Gastroesophageal sphincter (tissue), 4 donors: ENCODE results near the gene FAM89A. TPM values are rescaled to one million over a fixed set of nuclear protein-coding genes. Genes with fewer than 3 reads are reported as not detected.

Experiments used
- ATAC-seq: fragments of 150-250 bp; one replicate; pipeline ENCODE4 v1.9.1; 2016; ENCODE audit warnings: mild to moderate bottlenecking, moderate library complexity
- H3K27ac ChIP-seq, 4 donors: fragments of 200-600 bp; sonication (generic) in 3 of 4; 1 replicate in 3 of 4; 2 replicates in 1 of 4; pipeline ENCODE4 v1.5.1; 2016 to 2019
- H3K27me3 ChIP-seq: fragments of 200-600 bp; sonication (generic); one replicate; pipeline ENCODE4 v1.5.1; 2019
- H3K36me3 ChIP-seq, 2 donors: fragments of 200-600 bp; sonication (generic); one replicate each; pipeline ENCODE4 v1.5.1; 2019; ENCODE audit warnings: control low read depth in 1 of 2
- H3K4me1 ChIP-seq, 3 donors: fragments of 200-600 bp; sonication (generic); 1 replicate in 2 of 3; 2 replicates in 1 of 3; pipeline ENCODE4 v1.5.1; 2016 to 2019; ENCODE audit warnings: control low read depth in 2 of 3
- H3K4me3 ChIP-seq, 2 donors: fragments of 200-600 bp; sonication (generic); one replicate each; pipeline ENCODE4 v1.5.1; 2019; ENCODE audit warnings: mild to moderate bottlenecking in 1 of 2, moderate library complexity in 1 of 2
- H3K9me3 ChIP-seq, 3 donors: fragments of 200-600 bp; sonication (generic); one replicate each; pipeline ENCODE4 v1.5.1; 2017 to 2019; ENCODE audit warnings: control low read depth in 2 of 3
- CTCF ChIP-seq, 4 experiments: fragments of 200-600 bp in 2 of 4; fragments of 450-650 bp in 2 of 4; sonication (generic) in 1 of 4; IDR thresholded peaks; one replicate each; pipeline ENCODE4 v1.5.1; 2017 to 2019; ENCODE audit warnings: antibody characterized with exemption in 4 of 4, mild to moderate bottlenecking in 2 of 4, moderate library complexity in 2 of 4
- EP300 ChIP-seq: sonication (generic); formaldehyde crosslinking; IDR thresholded peaks from one replicate; pipeline ENCODE4 v1.6.1; 2017; ENCODE audit warnings: antibody characterized with exemption, mild to moderate bottlenecking
- POLR2A ChIP-seq, 2 donors: fragments of 450-650 bp; IDR thresholded peaks; one replicate each; pipeline ENCODE4 v1.6.1; 2017; ENCODE audit warnings: antibody characterized with exemption in 2 of 2, mild to moderate bottlenecking in 2 of 2, moderate library complexity in 1 of 2
- POLR2AphosphoS5 ChIP-seq: sonication (generic); formaldehyde crosslinking; IDR thresholded peaks from one replicate; pipeline ENCODE4 v1.6.1; 2017; ENCODE audit warnings: antibody characterized with exemption
- WGBS, 2 donors: methylation state at CpG; one replicate each; pipeline ENCODE4 v1.1.5; 2018; ENCODE audit warnings: low coverage in 1 of 2; 5-methylcytosine and 5-hydroxymethylcytosine counted together
- total RNA-seq, 4 donors: library from RNA; depleted of rRNA; stranded (reverse); fragments of >200 nt; gene quantifications; one replicate each; pipeline ENCODE4 v1.1.0, GENCODE V29; 2016

FAM89A gene
- 10 to 100 TPM in 1 of 4 donors, 1 to 10 TPM in 3; 2.5 to 11.6 (median 7.7) TPM for total RNA-seq

DNA sequence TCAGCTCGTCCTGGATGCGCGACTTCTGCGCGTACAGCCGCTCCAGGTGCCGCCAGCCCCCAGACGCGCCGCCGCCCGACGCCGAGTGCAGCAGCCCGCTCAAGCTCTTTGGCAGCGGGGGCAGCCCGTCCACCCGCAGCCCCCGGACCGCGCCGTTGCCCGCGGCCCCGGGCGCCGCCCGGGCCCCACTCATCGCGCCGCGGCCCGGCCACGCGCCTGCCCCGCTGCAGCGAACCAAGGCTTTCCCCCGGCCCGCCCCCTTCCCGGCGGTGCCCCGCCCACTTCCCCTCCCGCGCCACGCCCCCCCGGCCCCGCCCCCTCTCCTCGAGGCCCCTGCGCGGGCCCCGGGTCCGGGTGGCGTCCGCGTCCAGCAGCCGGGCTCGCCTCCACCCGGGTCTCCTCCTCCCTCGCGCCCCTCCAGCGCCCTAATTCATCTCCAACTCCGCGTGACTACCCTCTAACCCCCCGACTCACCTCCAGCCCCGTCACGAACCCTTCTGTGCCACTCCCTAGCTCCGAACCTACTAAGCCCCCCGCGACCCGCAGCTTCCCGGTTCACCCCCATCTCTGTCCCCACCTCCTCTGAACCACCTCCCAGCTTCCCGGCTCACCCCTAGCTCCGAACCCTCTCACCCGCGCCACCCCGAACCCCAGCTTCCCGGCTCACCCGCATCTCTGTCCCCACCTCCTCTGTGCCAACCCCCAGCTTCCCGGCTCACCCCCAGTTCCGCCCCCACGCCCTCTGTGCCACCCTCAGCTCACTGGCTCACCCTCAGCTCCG lies at the start of gene FAM89A:
FAM89A (minus strand) TSS at position 236 of the 781 bp plus-strand sequence; CDS start at position 193, 43 bp downstream.
- whole genome bisulfite sequencing, 2 donors = 0 to 4% methylated on average over 2 to 26 of the region's 82 CpGs
- Histone ChIP-seq H3K27me3 (peaks cover 71% of the 10 kb centered on the region), H3K27ac (peak within 1 kb of the TSS in 3 of 4 donors; percentile 41 to 67 (median 43))

DNA sequence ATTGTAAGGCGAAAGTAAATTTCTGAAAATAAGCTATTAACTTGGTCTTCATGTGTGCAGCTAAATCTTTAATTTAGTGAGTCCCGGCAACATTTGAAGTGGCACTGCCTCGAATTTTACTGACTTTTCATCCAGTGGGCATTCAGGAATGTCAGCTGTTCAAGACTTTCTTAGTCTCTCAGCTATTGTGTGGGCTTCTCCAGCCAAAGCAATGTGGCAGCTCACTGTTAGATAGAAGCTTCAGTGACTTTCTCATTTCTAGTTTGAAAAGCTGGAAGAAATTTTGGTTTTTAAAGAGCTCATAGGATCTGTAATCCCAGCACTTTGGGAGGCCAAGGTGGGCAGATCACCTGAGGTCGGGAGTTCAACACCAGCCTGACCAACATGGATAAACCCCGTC lies 44.3 kb upstream of the FAM89A start:
- H3K27ac ChIP-seq = no peak overlapping the region
- ATAC-seq = no peak
- TF ChIP-seq POLR2A (IDR thresholded peaks at IDR 0.05) (no peak), POLR2AphosphoS5 (no peak), EP300 (no peak), CTCF (IDR thresholded peaks at IDR 0.05) (no peak)
- WGBS, 2 donors = 72 to 91% methylated on average over 4 to 5 of the region's 5 CpGs
- H3K27me3 ChIP-seq = peaks cover 10% of the 10 kb centered on the region
- H3K4me3 ChIP-seq = no peak overlapping the region
- no peaks in the 10 kb centered on the region for H3K9me3 ChIP-seq
- no peaks in the 10 kb centered on the region for H3K36me3 ChIP-seq
- no peaks in the 10 kb centered on the region for H3K4me1 ChIP-seq

More for the DNA sequence above, at the start of gene FAM89A:
- TF ChIP-seq EP300 (no peak), POLR2AphosphoS5 (no peak), POLR2A (IDR thresholded peaks at IDR 0.05) (no peak), CTCF (IDR thresholded peaks at IDR 0.05) (no peak)
- peak; percentile 65 for ATAC-seq
- Histone ChIP-seq H3K9me3 (peaks cover 0 to 12% (median 0%) of the 10 kb centered on the region in 3 donors), H3K4me3 (peak within 1 kb of the TSS; percentile 57 to 70), H3K36me3 (no peaks in the 10 kb centered on the region), H3K4me1 (peaks cover 0 to 26% (median 7%) of the 10 kb centered on the region in 3 donors)

- Histone ChIP-seq H3K27ac (no peak overlapping the region), H3K27me3 (peaks cover 5% of the 10 kb centered on the region), H3K36me3 (no peaks in the 10 kb centered on the region), H3K9me3 (no peaks in the 10 kb centered on the region), H3K4me1 (no peaks in the 10 kb centered on the region), H3K4me3 (no peak overlapping the region)
- no peak for ATAC-seq
- 75 to 84% methylated on average over 4 of the region's 4 CpGs for WGBS, 2 donors
- no peak for TF ChIP-seq POLR2A (IDR thresholded peaks at IDR 0.05)
- TF ChIP-seq EP300 = no peak
- TF ChIP-seq CTCF (IDR thresholded peaks at IDR 0.05) = no peak
- no peak for TF ChIP-seq POLR2AphosphoS5
These were observed 39.1 kb upstream of the FAM89A start for GRCh38 chr1:231079163-231079562.

GRCh38 chr1:231078250-231078649 lies 38.2 kb upstream of the FAM89A start:
- H3K9me3 ChIP-seq = no peaks in the 10 kb centered on the region
- TF ChIP-seq POLR2AphosphoS5 = no peak
- TF ChIP-seq POLR2A (IDR thresholded peaks at IDR 0.05) = no peak
- TF ChIP-seq CTCF (IDR thresholded peaks at IDR 0.05) = no peak
- no peak for TF ChIP-seq EP300
- no peak for ATAC-seq
- no peak overlapping the region for H3K27ac ChIP-seq
- H3K4me3 ChIP-seq = no peak overlapping the region
- no peaks in the 10 kb centered on the region for H3K4me1 ChIP-seq
- H3K27me3 ChIP-seq = peaks cover 5% of the 10 kb centered on the region
- 75 to 100% methylated on average over 3 of the region's 7 CpGs for WGBS, 2 donors
- H3K36me3 ChIP-seq = no peaks in the 10 kb centered on the region

GRCh38 chr1:231076802-231077201 lies 36.7 kb upstream of the FAM89A start:
- ATAC-seq = no peak
- no peaks in the 10 kb centered on the region for H3K27me3 ChIP-seq
- H3K4me1 ChIP-seq = no peaks in the 10 kb centered on the region
- H3K9me3 ChIP-seq = no peaks in the 10 kb centered on the region
- TF ChIP-seq CTCF (IDR thresholded peaks at IDR 0.05) = no peak
- H3K4me3 ChIP-seq = no peak overlapping the region
- no peaks in the 10 kb centered on the region for H3K36me3 ChIP-seq
- no peak overlapping the region for H3K27ac ChIP-seq
- 87% methylated on average over 5 of the region's 5 CpGs; no CpG with 5 or more reads in 1 of the 2 donors for WGBS, 2 donors
